ENCODE data around the gene KLHL20. TPM values are rescaled to one million over a fixed set of nuclear protein-coding genes. Genes with fewer than 3 reads are reported as not detected.
A peak's percentile ranks its signal among the peaks of the same experiment; 100 is the strongest.
"Not testable (repeated sequence)": the region's sequence is repeated elsewhere in the genome, so short reads cannot be mapped to it uniquely, and the experiment has no call there.

Gene KLHL20
- total and polyA plus RNA-seq, 2 donors from 2014 or later = 6.2 to 23.5 TPM

DNA sequence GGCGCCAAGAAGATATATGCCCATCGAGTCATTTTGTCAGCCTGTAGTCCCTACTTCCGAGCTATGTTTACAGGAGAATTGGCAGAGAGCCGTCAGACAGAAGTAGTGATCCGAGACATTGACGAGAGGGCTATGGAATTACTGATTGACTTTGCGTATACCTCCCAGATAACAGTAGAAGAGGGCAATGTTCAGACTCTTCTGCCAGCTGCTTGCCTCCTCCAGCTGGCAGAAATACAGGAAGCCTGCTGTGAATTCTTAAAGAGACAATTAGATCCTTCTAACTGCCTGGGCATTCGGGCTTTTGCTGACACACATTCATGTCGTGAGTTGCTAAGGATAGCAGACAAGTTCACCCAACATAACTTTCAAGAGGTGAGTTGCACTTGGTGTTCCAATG lies 19.1 kb downstream of the KLHL20 start:
- Histone ChIP-seq H3K27me3 (ENCODE audit: control insufficient read depth, insufficient read depth, low read length) (no peaks in the 10 kb centered on the region), H3K36me3 (ENCODE audit: control insufficient read depth in 2 of 3, insufficient read depth in 3 of 3, low read length in 3 of 3) (no peaks in the 10 kb centered on the region), H3K27ac (ENCODE audit: low read depth in 2 of 2, low read length in 2 of 2) (peak overlapping the region; percentile 22 to 65), H3K4me3 (ENCODE audit: low read length in 3 of 3) (no peak overlapping the region), H3K9ac (ENCODE audit: low read length in 3 of 3) (no peak overlapping the region), H3K9me3 (ENCODE audit: control insufficient read depth in 2 of 3, insufficient read depth in 1 of 3, low read length in 3 of 3) (peaks cover 0 to 3% (median 0%) of the 10 kb centered on the region in 3 donors), H3K4me1 (ENCODE audit: control insufficient read depth in 2 of 3, insufficient read depth in 2 of 3, low read depth in 1 of 3, low read length in 3 of 3) (no peaks in the 10 kb centered on the region)
- DNase-seq (peak in 1 of 5 donors; percentile 11), FAIRE-seq (no peak)
- intact Hi-C loops (cut with DNase I) = no loop called here
- TF ChIP-seq, protein P1, sequence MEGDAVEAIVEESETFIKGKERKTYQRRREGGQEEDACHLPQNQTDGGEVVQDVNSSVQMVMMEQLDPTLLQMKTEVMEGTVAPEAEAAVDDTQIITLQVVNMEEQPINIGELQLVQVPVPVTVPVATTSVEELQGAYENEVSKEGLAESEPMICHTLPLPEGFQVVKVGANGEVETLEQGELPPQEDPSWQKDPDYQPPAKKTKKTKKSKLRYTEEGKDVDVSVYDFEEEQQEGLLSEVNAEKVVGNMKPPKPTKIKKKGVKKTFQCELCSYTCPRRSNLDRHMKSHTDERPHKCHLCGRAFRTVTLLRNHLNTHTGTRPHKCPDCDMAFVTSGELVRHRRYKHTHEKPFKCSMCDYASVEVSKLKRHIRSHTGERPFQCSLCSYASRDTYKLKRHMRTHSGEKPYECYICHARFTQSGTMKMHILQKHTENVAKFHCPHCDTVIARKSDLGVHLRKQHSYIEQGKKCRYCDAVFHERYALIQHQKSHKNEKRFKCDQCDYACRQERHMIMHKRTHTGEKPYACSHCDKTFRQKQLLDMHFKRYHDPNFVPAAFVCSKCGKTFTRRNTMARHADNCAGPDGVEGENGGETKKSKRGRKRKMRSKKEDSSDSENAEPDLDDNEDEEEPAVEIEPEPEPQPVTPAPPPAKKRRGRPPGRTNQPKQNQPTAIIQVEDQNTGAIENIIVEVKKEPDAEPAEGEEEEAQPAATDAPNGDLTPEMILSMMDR (IDR thresholded peaks at IDR 0.05; ENCODE audit: borderline replicate concordance, extremely low read depth, insufficient read depth) = no peak

DNA sequence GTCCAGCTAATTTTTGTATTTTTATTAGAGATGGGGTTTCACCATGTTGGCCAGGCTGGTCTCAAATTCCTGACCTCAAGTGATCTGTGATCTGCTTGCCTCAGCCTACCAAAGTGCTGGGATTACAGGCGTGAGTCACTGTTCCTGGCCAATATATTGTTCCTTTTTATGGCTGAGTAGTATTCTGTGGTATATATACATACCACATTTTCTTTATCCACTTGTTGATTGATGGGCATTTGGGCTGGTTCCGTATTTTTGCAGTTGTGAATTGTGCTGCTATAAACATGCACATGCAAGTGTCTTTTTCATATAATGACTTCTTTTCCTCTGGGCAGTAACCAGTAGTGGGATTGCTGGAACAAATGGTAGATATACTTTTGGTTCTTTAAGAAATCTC lies 21.3 kb downstream of the KLHL20 start:
- H3K9ac ChIP-seq (ENCODE audit: low read length in 3 of 3); H3K9me3 ChIP-seq (ENCODE audit: control insufficient read depth in 2 of 3, insufficient read depth in 1 of 3, low read length in 3 of 3); H3K4me3 ChIP-seq (ENCODE audit: low read length in 3 of 3); H3K36me3 ChIP-seq (ENCODE audit: control insufficient read depth in 2 of 3, insufficient read depth in 3 of 3, low read length in 3 of 3); H3K27me3 ChIP-seq (ENCODE audit: control insufficient read depth, insufficient read depth, low read length); intact Hi-C loops (cut with DNase I); FAIRE-seq; H3K4me1 ChIP-seq (ENCODE audit: control insufficient read depth in 2 of 3, insufficient read depth in 2 of 3, low read depth in 1 of 3, low read length in 3 of 3); DNase-seq; H3K27ac ChIP-seq (ENCODE audit: low read depth in 2 of 2, low read length in 2 of 2): not testable (repeated sequence)

GRCh38 chr1:173742203-173742886 lies 27.6 kb downstream of the KLHL20 start:
- Histone ChIP-seq H3K4me1 (ENCODE audit: control insufficient read depth in 2 of 3, insufficient read depth in 2 of 3, low read depth in 1 of 3, low read length in 3 of 3) (peaks cover 0 to 3% (median 0%) of the 10 kb centered on the region in 3 donors), H3K9ac (ENCODE audit: low read length in 3 of 3) (no peak overlapping the region), H3K4me3 (ENCODE audit: low read length in 3 of 3) (no peak overlapping the region), H3K36me3 (ENCODE audit: control insufficient read depth in 2 of 3, insufficient read depth in 3 of 3, low read length in 3 of 3) (no peaks in the 10 kb centered on the region), H3K9me3 (ENCODE audit: control insufficient read depth in 2 of 3, insufficient read depth in 1 of 3, low read length in 3 of 3) (no peaks in the 10 kb centered on the region), H3K27ac (ENCODE audit: low read depth in 2 of 2, low read length in 2 of 2) (no peak overlapping the region), H3K27me3 (ENCODE audit: control insufficient read depth, insufficient read depth, low read length) (no peaks in the 10 kb centered on the region)
- FAIRE-seq (no peak), DNase-seq (no peak)
- intact Hi-C loops (cut with DNase I) = no loop called here
- TF ChIP-seq, protein P1 (IDR thresholded peaks at IDR 0.05; ENCODE audit: borderline replicate concordance, extremely low read depth, insufficient read depth) = no peak

DNA sequence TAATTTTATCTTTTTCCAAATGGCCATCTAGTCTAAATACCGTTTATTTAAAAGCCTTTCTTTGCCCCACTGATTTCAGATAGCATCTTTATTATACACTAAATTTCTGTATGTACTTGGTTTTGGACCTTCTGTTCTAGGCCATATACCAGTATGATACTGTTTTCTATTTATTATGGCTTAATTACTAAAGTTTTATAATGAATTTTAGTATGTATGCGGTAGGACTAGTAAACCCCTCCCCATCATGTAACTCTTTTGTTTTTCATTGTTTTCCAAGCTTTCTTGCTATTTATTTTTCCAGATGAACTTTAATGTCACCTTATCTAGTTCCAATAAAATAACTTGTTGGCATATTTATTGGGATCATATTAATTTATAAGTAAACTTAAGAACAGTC lies 29.9 kb downstream of the KLHL20 start:
- no peak overlapping the region for H3K27ac ChIP-seq (ENCODE audit: low read depth in 2 of 2, low read length in 2 of 2)
- H3K36me3 ChIP-seq (ENCODE audit: control insufficient read depth in 2 of 3, insufficient read depth in 3 of 3, low read length in 3 of 3) = no peaks in the 10 kb centered on the region
- no peaks in the 10 kb centered on the region for H3K9me3 ChIP-seq (ENCODE audit: control insufficient read depth in 2 of 3, insufficient read depth in 1 of 3, low read length in 3 of 3)
- peaks cover 0 to 3% (median 0%) of the 10 kb centered on the region in 3 donors for H3K4me1 ChIP-seq (ENCODE audit: control insufficient read depth in 2 of 3, insufficient read depth in 2 of 3, low read depth in 1 of 3, low read length in 3 of 3)
- FAIRE-seq (no peak), DNase-seq (no peak)
- H3K27me3 ChIP-seq (ENCODE audit: control insufficient read depth, insufficient read depth, low read length) = no peaks in the 10 kb centered on the region
- TF ChIP-seq, protein P1 (IDR thresholded peaks at IDR 0.05; ENCODE audit: borderline replicate concordance, extremely low read depth, insufficient read depth) = no peak
- intact Hi-C loops (cut with DNase I) = no loop called here
- H3K9ac ChIP-seq (ENCODE audit: low read length in 3 of 3) = no peak overlapping the region
- no peak overlapping the region for H3K4me3 ChIP-seq (ENCODE audit: low read length in 3 of 3)

Data from kidney (tissue), 14 donors.